GM18505 (cell line): ENCODE measurements around the gene LIN9.

Experiments
- ATAC-seq: cut with Tn5 transposase; IDR thresholded peaks from one replicate; pipeline ENCODE4 v1.9.1; 2021; ENCODE audit not compliant: unreplicated experiment
- POLR2A ChIP-seq: IDR thresholded peaks from 4 replicates; pipeline ENCODE4 v1.6.1; 2011; ENCODE audit warnings: borderline replicate concordance; ENCODE audit not compliant: insufficient read depth, insufficient read length; ENCODE audit errors: extremely low read depth

LIN9 gene

GRCh38 chr1:226309398-226310244 is 657 bp upstream of the LIN9 start:
- no peak for TF ChIP-seq POLR2A
- peak; percentile 59 for ATAC-seq

- ATAC-seq, result peak; percentile 16
- no peak for TF ChIP-seq POLR2A
Measured at GRCh38 chr1:226308166-226308722, 720 bp downstream of the LIN9 start.

DNA sequence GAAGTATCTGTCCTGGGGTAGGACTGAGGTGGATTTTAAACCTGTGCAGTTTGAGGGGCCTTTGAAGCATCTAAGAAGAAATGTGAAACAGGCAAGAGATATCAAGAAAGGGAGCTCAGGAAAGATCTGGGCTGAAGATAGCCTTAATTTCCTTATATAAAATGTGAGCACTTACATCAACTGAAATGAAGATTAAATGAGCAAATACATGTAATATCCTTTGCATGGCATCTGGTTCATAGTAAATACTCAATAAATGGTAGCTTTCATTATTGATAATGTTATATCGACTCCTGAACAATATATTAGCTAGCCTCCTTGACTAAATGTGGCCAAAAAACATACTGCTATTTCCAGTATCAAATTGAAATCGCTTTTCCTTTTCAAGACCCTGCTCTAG is 2.5 kb downstream of the LIN9 start:
- no peak for TF ChIP-seq POLR2A
- ATAC-seq, result no peak

GRCh38 chr1:226305184-226305583 is 3.8 kb downstream of the LIN9 start:
- ATAC-seq, result no peak
- no peak for TF ChIP-seq POLR2A

DNA sequence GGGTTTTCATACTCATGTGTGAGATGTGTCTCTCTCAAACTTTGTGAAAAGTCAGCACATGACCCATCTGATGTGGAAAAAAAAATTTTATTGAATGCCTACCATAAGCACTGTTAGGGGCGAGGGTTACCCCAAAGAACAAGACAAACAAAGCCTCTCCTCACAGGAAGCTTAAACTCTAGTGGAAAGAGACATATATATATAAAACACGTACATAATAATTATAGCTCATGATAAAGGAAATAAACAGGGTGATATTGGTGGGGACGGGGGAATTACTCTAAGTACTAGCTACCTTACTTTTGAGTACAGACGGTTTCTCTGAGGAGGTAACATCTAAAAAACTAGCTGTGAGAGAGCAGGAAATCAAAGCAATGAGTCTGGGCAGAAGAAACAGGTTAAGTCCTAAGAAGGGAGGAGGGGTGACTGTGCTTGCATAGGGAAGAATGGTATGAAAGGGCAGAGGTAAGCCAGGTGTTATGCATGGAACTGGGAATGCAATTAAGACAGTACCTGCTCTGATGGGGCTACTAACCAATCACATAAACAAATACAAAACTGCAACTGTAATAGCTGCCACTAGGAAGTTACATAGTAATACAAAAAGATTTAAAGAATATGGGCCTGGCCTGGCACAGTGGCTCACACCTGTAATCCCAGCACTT is 4.5 kb downstream of the LIN9 start:
- no peak for ATAC-seq
- TF ChIP-seq POLR2A, result no peak

- TF ChIP-seq POLR2A, result no peak
- ATAC-seq, result no peak
Measured at GRCh38 chr1:226302731-226303130, 6.2 kb downstream of the LIN9 start.

DNA sequence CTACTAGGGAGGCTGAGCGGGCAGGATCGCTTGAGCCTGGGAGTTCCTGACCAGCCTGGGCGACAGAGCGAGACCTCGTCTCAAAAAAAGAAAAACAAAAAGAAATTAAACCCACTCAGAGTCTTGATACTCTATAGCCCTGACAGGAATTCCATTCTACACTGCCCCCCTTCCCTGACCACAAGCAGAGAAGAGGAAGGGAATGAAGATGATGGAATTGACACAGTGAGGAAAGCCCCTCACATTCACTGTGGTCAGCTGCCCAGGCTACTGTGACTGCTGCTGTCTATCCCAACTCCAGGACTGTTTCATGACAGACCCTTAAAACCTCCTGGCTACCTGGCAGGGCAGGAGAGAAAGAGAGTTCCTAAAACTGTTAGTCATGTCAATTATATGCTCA is 12.1 kb downstream of the LIN9 start:
- ATAC-seq, result no peak
- TF ChIP-seq POLR2A, result no peak

DNA sequence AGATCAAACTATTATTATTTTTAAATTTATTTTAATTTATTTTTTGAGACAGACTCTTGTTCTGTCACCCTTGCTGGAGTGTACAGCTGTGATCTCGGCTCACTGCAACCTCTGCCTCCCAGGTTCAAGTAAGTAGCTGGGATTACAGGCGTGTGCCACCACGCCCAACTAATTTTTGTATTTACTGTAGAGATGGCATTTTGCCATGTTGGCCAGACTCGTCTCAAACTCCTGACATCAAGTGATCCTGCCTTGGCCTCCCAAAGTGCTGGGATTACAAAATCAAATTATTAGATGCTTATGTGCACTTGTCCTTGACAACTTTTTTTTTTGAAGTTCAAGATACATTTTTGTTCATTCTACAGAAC is 15.4 kb downstream of the LIN9 start:
- TF ChIP-seq POLR2A, result no peak
- no peak for ATAC-seq

DNA sequence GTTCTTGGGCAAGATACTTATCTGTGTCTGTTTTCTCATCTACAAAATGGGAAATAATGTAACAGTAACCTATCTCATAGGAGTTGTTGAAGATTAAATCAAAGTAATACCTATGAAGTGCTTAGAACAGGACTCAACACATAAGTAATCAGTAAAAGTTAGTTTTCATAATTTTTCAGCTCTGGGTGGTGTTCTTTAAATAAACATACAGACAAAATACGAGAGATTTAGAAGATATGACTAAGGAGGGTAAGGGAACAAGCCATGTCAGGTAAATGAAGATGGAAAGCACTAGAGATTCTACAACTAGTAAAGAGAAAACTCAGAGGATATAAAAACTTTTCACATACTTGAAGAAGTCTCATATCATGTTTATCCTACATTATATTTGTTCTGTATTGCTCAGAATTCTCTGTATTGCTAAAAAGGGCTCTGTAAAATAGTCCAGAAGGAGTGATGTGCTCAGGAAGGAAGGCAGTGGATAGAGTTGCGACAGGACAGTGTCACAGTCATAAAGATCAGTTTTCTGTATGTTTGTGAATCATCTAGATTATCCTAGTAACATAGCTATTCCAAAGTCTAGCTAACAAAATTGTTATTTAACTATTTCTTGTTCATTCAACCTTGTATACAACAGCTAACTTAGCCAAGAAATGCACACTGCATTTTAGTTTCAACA is 16.0 kb downstream of the LIN9 start:
- ATAC-seq, result no peak
- no peak for TF ChIP-seq POLR2A

- TF ChIP-seq POLR2A, result no peak
- no peak for ATAC-seq
Measured at GRCh38 chr1:226287587-226287986, 21.4 kb downstream of the LIN9 start.

- TF ChIP-seq POLR2A, result no peak
- no peak for ATAC-seq
Measured at GRCh38 chr1:226281058-226281457, 27.9 kb downstream of the LIN9 start.

- no peak for ATAC-seq
- TF ChIP-seq POLR2A, result no peak
Measured at GRCh38 chr1:226279498-226279897, 29.5 kb downstream of the LIN9 start.

DNA sequence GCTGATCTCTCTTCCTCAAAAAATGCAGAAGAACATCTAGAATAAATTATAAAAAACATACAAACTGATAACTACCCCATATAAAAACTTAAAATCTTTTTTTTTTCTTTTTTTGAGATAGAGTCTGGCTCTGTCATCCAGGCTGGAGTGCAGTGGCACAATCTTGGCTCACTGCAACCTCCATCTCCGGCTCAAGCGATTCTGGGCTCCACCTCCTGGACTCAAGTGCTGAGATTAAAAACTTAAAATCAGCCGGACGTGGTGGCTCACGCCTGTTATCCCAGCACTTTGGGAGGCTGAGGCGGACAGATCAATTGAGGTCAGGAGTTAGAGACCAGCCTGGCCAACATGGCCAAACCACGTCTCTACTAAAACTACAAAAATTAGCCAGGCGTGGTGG is 31.1 kb downstream of the LIN9 start:
- TF ChIP-seq POLR2A, result no peak
- ATAC-seq, result no peak

GRCh38 chr1:226276987-226277386 is 32.0 kb downstream of the LIN9 start:
- TF ChIP-seq POLR2A, result no peak

DNA sequence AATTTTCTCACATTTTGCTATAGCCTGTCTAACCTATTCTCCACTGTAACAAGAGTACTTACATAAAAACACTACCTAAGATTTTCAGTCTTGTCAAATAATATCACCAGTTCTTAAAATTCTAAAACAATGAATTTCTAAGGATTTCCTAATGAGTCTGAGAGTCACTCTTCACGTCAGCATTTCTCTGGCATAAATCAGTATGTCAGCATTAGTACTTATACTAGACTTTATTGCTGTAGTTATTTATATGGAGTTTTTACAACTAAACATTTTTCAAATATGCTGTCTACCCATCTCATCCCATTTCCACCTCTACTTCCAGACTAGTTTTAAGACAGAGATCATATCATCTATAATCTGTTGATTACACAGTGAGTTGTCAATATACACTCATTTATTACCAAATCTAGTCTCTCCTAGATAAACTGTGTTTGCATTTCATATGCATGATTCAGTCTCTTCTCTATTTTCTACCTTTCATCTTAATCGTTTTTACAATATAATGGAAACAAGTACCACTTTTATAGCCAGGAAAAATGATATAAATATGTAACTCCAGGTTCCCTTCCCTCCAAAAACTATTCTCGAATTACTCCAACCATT is 32.8 kb downstream of the LIN9 start:
- TF ChIP-seq POLR2A, result no peak
- no peak for ATAC-seq

More at GRCh38 chr1:226276987-226277386, 32.0 kb downstream of the LIN9 start:
- ATAC-seq, result no peak
